HCT116 (cell line): ENCODE results near the gene SEMA3C. TPM values are rescaled to one million over a fixed set of nuclear protein-coding genes. Genes with fewer than 3 reads are reported as not detected.

Experiments used
- ATAC-seq: fragments of 200-7000 bp; cut with Tn5 transposase; 2 replicates; pipeline ENCODE4 v1.9.1; 2020; ENCODE audit warnings: mild to moderate bottlenecking, moderate library complexity
- BruUV-seq: library from RNA; stranded (reverse); fragments of 400-500 nt; replicated peaks from 2 replicates; lab custom pipeline; 2021; lab: Mats Ljungman, UMichigan
- CTCF ChIA-PET: fragments of 300-600 bp; sonication (Branson Sonifier 250); formaldehyde crosslinking; loops from one replicate; lab custom pipeline; 2021; ENCODE audit warnings: antibody characterized with exemption; lab: Charles Lee
- POLR2A ChIA-PET: fragments of 300-600, 350-600 bp; sonication (Branson Sonifier 250); formaldehyde crosslinking; loops from one replicate; lab custom pipeline; 2021; ENCODE audit warnings: antibody characterized with exemption; lab: Charles Lee
- RAD21 ChIA-PET, 2 experiments: fragments of 300-600 bp; sonication (Branson Sonifier 250); formaldehyde crosslinking; loops; one replicate each; lab custom pipeline; 2023; ENCODE audit warnings: low total read pairs in 2 of 2; ENCODE audit not compliant: uncharacterized antibody in 2 of 2, unreplicated experiment in 2 of 2, low non-redundant PET in 1 of 2; lab: Charles Lee
- DNase-seq: peaks from one replicate; pipeline ENCODE4 v3.0.0-alpha.2; 2010; ENCODE audit warnings: low read depth, low spot score
- H2AFZ ChIP-seq: fragments of 200-600 bp; shearing (Covaris generic), sonication (generic); 2 replicates; pipeline ENCODE4 v1.6.1; 2017; ENCODE audit warnings: low read depth, mixed run types, mixed read lengths, antibody characterized with exemption, low read length; ENCODE audit not compliant: poor library complexity, severe bottlenecking
- H3K27ac ChIP-seq: 2 replicates; pipeline ENCODE4 v1.5.1; 2012; ENCODE audit warnings: low read depth, low read length
- H3K27me3 ChIP-seq: fragments of 200-600 bp; sonication (generic); 2 replicates; pipeline ENCODE4 v1.6.1; 2016; ENCODE audit warnings: mixed run types, low read length, mixed read lengths; ENCODE audit not compliant: insufficient read depth
- H3K36me3 ChIP-seq, 2 experiments: fragments of 200-500 bp in 1 of 2; fragments of 200-600 bp in 1 of 2; sonication (Bioruptor generic) in 1 of 2; sonication (generic) in 1 of 2; 2 replicates each; pipeline versions ENCODE4 v1.5.1 to v1.6.1; 2014 to 2016; ENCODE audit warnings: low read length in 2 of 2, inconsistent platforms in 1 of 2, mixed read lengths in 1 of 2, mixed run types in 1 of 2; ENCODE audit not compliant: insufficient read depth in 2 of 2, control insufficient read depth in 1 of 2
- H3K4me1 ChIP-seq, 2 experiments: fragments of 200-600 bp in 1 of 2; sonication (generic) in 1 of 2; 2 replicates each; pipeline versions ENCODE4 v1.5.1 to v1.6.1; 2012 to 2017; ENCODE audit warnings: low read length in 2 of 2, inconsistent platforms in 1 of 2, mild to moderate bottlenecking in 1 of 2, mixed read lengths in 1 of 2, mixed run types in 1 of 2, moderate library complexity in 1 of 2; ENCODE audit not compliant: insufficient read depth in 2 of 2, control insufficient read depth in 1 of 2
- H3K4me2 ChIP-seq: fragments of 200-600 bp; sonication (generic); 2 replicates; pipeline ENCODE4 v1.6.1; 2017; ENCODE audit warnings: mixed run types, low read length, mixed read lengths
- H3K4me3 ChIP-seq, 2 experiments: fragments of 200-600 bp in 1 of 2; sonication (generic) in 1 of 2; replicated peaks in 1 of 2; 2 replicates each; pipeline ENCODE4 v1.5.1; 2011 to 2016; ENCODE audit warnings: low read length in 2 of 2, control low read depth in 1 of 2, low read depth in 1 of 2, mild to moderate bottlenecking in 1 of 2, mixed read lengths in 1 of 2, mixed run types in 1 of 2
- H3K79me2 ChIP-seq: fragments of 200-600 bp; sonication (generic); 2 replicates; pipeline ENCODE4 v1.6.1; 2017; ENCODE audit warnings: mild to moderate bottlenecking, mixed run types, low read length, moderate library complexity, mixed read lengths; ENCODE audit not compliant: insufficient read depth
- H3K9ac ChIP-seq: fragments of 200-600 bp; sonication (generic); 2 replicates; pipeline ENCODE4 v1.6.1; 2016; ENCODE audit warnings: low read length, mixed read lengths
- H3K9me2 ChIP-seq: fragments of 200-600 bp; sonication (generic), shearing (Covaris generic); 2 replicates; pipeline ENCODE4 v1.6.1; 2017; ENCODE audit warnings: mixed run types, mild to moderate bottlenecking, moderate library complexity; ENCODE audit not compliant: insufficient read depth
- H3K9me3 ChIP-seq, 2 experiments: fragments of 200-500 bp in 1 of 2; fragments of 200-600 bp in 1 of 2; sonication (Bioruptor generic) in 1 of 2; sonication (generic) in 1 of 2; 2 replicates each; pipeline ENCODE4 v1.6.1; 2014 to 2017; ENCODE audit warnings: low read length in 2 of 2, mixed read lengths in 2 of 2, inconsistent platforms in 1 of 2, low read depth in 1 of 2, mild to moderate bottlenecking in 1 of 2, mixed run types in 1 of 2, moderate library complexity in 1 of 2; ENCODE audit not compliant: control insufficient read depth in 1 of 2, insufficient read depth in 1 of 2
- H4K20me1 ChIP-seq: fragments of 200-600 bp; sonication (generic), shearing (Covaris generic); 2 replicates; pipeline ENCODE4 v1.6.1; 2017; ENCODE audit warnings: mixed run types, mild to moderate bottlenecking, moderate library complexity; ENCODE audit not compliant: insufficient read depth
- ATF3 ChIP-seq: IDR thresholded peaks from 2 replicates; pipeline ENCODE4 v1.6.1; 2012
- CEBPB ChIP-seq: IDR thresholded peaks from 2 replicates; pipeline ENCODE4 v1.6.1; 2012; ENCODE audit warnings: low read depth
- EGR1 ChIP-seq: IDR thresholded peaks from 2 replicates; pipeline ENCODE4 v1.6.1; 2012; ENCODE audit warnings: low read depth
- ELF1 ChIP-seq: IDR thresholded peaks from 2 replicates; pipeline ENCODE4 v1.6.1; 2012; ENCODE audit warnings: low read depth, borderline replicate concordance
- EZH2phosphoT487 ChIP-seq: fragments of 200-600 bp; IDR thresholded peaks from 2 replicates; pipeline ENCODE4 v1.6.1; 2018; ENCODE audit warnings: antibody characterized with exemption, borderline replicate concordance
- FOSL1 ChIP-seq: IDR thresholded peaks from 2 replicates; pipeline ENCODE4 v1.6.1; 2012; ENCODE audit warnings: low read depth
- POLR2A ChIP-seq: IDR thresholded peaks from 2 replicates; pipeline ENCODE4 v1.7.0; 2011; ENCODE audit warnings: borderline replicate concordance; ENCODE audit not compliant: insufficient read depth, insufficient read length; ENCODE audit errors: extremely low read depth
- SIN3A ChIP-seq: IDR thresholded peaks from 2 replicates; pipeline ENCODE4 v1.6.1; 2012; ENCODE audit warnings: low read depth
- SP1 ChIP-seq: IDR thresholded peaks from 2 replicates; pipeline ENCODE4 v1.6.1; 2012; ENCODE audit warnings: low read depth
- TCF7L2 ChIP-seq: IDR thresholded peaks from 2 replicates; pipeline ENCODE4 v1.7.0; 2011; ENCODE audit warnings: borderline replicate concordance, inconsistent platforms; ENCODE audit not compliant: insufficient read depth, insufficient read length; ENCODE audit errors: extremely low read depth
- YY1 ChIP-seq: IDR thresholded peaks from 2 replicates; pipeline ENCODE4 v1.6.1; 2011; ENCODE audit warnings: low read length, low read depth, moderate library complexity, mild to moderate bottlenecking; ENCODE audit not compliant: insufficient replicate concordance; ENCODE audit errors: extremely low read depth
- ZBTB33 ChIP-seq: IDR thresholded peaks from 2 replicates; pipeline ENCODE4 v1.6.1; 2011; ENCODE audit warnings: mild to moderate bottlenecking, low read length, moderate library complexity; ENCODE audit not compliant: insufficient replicate concordance; ENCODE audit errors: extremely low read depth
- ZFX ChIP-seq: fragments of 450-650 bp; IDR thresholded peaks from 2 replicates; pipeline ENCODE4 v1.6.1; 2017
- ZNF274 ChIP-seq: fragments of 200-500 bp; sonication (Bioruptor generic); IDR thresholded peaks from 2 replicates; pipeline ENCODE4 v1.6.1; 2014; ENCODE audit warnings: mild to moderate bottlenecking, low read depth, low read length, inconsistent platforms
- intact Hi-C: fragments of 100-400 bp; cut with micrococcal nuclease; formaldehyde crosslinking; loops from 2 replicates; pipeline ENCODE4 v1.10.0; 2022
- total RNA-seq: library from RNA; stranded (reverse); gene quantifications from one replicate; pipeline ENCODE4 v1.2.1, GENCODE V29; 2021; ENCODE audit not compliant: unreplicated experiment

The SEMA3C gene
- total RNA-seq, 1 experiment from 2014 or later = 25.3 TPM

- no peak overlapping the region for H3K9ac ChIP-seq
- H3K27ac ChIP-seq = no peak overlapping the region
- ATAC-seq (no peak), DNase-seq (no peak)
- no TSS peak for BruUV-seq
- no peak overlapping the region for H3K4me3 ChIP-seq
- POLR2A ChIA-PET = no interaction called here
- no peaks in the 10 kb centered on the region for H3K9me3 ChIP-seq
- H3K27me3 ChIP-seq = no peaks in the 10 kb centered on the region
- no peak overlapping the region for H2AFZ ChIP-seq
- H3K4me1 ChIP-seq = peaks cover 32 to 33% of the 10 kb centered on the region in 2 experiments
- no peak overlapping the region for H3K4me2 ChIP-seq
- no peaks in the 10 kb centered on the region for H3K9me2 ChIP-seq
- no peaks in the 10 kb centered on the region for H4K20me1 ChIP-seq
- H3K36me3 ChIP-seq = no peaks in the 10 kb centered on the region
- CTCF ChIA-PET = no interaction called here
- RAD21 ChIA-PET = no interaction called here
- TF ChIP-seq ZNF274 (no peak), FOSL1 (no peak), ATF3 (no peak), POLR2A (no peak), ELF1 (no peak), EZH2phosphoT487 (no peak), SIN3A (no peak)
- no peaks in the 10 kb centered on the region for H3K79me2 ChIP-seq
- intact Hi-C loops = no loop called here
Measured at GRCh38 chr7:80785276-80785675, 133.6 kb downstream of the SEMA3C start.

GRCh38 chr7:80783678-80784327 is 135.0 kb downstream of the SEMA3C start:
- H3K79me2 ChIP-seq = no peaks in the 10 kb centered on the region
- H3K27ac ChIP-seq = no peak overlapping the region
- ChIA-PET POLR2A (no interaction called here), CTCF (no interaction called here), RAD21 (no interaction called here)
- no peak overlapping the region for H3K4me3 ChIP-seq
- no peaks in the 10 kb centered on the region for H3K27me3 ChIP-seq
- H3K9me2 ChIP-seq = no peaks in the 10 kb centered on the region
- no peak for DNase-seq
- no peak overlapping the region for H3K9ac ChIP-seq
- TF ChIP-seq ZBTB33 (no peak), EGR1 (no peak), YY1 (no peak), CEBPB (no peak), TCF7L2 (no peak), EZH2phosphoT487 (no peak), POLR2A (no peak), ZFX (no peak), SP1 (no peak)
- no peaks in the 10 kb centered on the region for H3K9me3 ChIP-seq
- BruUV-seq = no TSS peak
- no peak overlapping the region for H2AFZ ChIP-seq
- intact Hi-C loops = no loop called here
- peaks cover 45 to 47% of the 10 kb centered on the region in 2 experiments for H3K4me1 ChIP-seq
- no peak for ATAC-seq
- H3K36me3 ChIP-seq = no peaks in the 10 kb centered on the region
- no peaks in the 10 kb centered on the region for H4K20me1 ChIP-seq
- 0 out of 2 replicates have a peak overlapping the region, but pooled peaks have one; percentile 7 for H3K4me2 ChIP-seq
